GM18519 (cell line): ENCODE results near the gene TBC1D22A.

Experiments
- ATAC-seq: cut with Tn5 transposase; IDR thresholded peaks from one replicate; pipeline ENCODE4 v1.9.1; 2021; ENCODE audit warnings: mild to moderate bottlenecking, moderate library complexity; ENCODE audit not compliant: unreplicated experiment, low FRiP score

The TBC1D22A gene

GRCh38 chr22:47059701-47060161, 297.3 kb downstream of the TBC1D22A start:
- no peak for ATAC-seq

- no peak for ATAC-seq
Observed at GRCh38 chr22:47060718-47061117, 298.3 kb downstream of the TBC1D22A start.

DNA sequence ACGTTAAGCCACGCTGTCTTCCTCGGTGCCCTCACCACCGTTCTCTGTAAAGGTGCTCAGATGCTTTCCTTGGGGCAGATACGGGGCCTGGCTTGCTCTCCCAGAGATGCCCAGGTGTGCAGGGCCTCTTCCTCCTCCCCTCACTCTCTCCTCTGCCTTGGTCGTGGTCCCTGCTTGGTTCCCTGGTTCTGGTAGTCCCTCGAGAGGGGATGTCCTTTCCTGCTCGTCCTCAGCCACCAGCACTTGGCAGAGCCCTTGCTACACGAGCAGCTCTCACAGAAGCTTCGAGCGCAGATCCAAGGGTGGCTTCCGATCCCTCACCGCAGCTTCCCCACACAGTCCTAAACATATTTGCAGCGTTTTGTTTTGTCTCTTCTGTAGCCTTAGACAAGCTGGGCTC, 298.8 kb downstream of the TBC1D22A start:
- ATAC-seq = no peak

DNA sequence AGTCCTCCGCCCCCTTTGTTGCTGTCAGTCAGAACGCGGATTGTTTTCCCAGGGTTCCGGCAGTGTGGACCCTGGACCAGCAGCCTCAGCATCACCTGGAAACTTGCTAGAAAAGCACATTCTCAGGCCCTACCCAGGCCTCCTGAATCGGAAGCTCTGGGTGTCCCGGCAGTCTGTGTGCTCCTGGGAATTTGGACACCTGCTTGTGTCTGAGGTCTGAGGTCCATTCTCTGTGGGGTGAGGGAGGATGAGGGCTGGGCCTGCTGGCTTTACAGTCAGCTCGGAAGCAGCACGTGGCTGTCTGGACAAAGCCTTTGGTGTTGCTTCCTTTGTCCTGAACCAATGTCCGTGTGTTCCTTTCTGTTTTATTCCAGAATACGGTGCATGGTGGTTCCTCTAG, 299.7 kb downstream of the TBC1D22A start:
- no peak for ATAC-seq

- ATAC-seq = no peak
Observed at GRCh38 chr22:47063071-47063509, 300.6 kb downstream of the TBC1D22A start.

DNA sequence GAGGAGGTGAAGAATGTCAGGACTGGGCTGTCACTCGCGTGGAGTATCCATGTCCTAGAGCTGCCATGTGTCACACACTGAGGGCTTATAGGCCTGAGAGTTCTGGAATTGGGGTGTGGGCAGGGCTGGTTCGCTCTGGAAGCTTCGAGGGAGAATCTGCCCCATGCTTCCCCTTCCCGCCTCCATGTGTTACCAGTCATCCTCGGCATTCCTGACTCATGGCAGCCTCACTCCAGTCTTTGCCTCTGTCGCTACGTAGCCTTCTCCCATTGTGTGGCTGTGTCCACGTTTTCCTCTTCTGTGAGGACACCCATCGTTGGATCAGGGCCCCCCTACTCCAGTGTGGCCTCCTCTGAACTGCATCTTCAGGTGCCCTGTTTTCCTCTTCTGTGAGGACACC, 301.2 kb downstream of the TBC1D22A start:
- no peak for ATAC-seq

DNA sequence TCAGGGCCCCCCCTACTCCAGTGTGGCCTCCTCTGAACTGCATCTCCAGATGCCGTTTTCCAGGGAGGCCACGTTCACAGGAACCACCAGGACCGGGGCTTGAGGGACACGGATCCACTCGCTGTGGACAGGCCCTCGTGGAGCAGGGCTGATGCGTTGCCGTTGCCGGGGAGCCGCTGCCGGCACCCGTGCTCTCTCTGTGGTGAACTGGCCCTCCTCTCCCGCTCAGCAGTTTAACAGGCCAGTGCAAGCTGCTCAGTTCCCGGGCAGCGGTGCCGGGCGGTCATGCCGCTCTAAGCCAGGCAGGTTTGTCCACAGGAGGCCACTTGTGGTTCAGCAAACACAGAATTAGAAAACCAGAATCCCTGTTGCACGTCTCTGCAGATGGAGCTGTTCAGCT, 301.6 kb downstream of the TBC1D22A start:
- ATAC-seq = no peak

DNA sequence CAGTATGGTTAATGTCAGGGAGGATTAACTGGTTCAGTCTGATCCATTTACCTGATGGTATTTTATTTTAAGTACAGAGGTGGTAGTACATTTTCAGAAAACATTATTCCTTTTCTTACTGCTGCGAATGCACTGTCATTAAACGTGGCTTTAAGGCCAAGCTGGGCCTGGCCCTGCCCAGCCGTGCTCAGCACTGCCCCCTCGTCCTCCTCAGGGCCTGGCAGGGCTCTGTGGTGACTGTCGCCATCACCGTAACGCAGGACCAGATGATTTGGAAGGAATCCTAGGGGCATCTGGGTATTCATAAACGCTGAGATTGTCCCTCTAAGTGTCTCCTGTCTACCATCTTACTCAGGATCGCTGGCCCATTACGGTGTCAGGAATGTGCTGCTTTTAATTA, 302.0 kb downstream of the TBC1D22A start:
- no peak for ATAC-seq

DNA sequence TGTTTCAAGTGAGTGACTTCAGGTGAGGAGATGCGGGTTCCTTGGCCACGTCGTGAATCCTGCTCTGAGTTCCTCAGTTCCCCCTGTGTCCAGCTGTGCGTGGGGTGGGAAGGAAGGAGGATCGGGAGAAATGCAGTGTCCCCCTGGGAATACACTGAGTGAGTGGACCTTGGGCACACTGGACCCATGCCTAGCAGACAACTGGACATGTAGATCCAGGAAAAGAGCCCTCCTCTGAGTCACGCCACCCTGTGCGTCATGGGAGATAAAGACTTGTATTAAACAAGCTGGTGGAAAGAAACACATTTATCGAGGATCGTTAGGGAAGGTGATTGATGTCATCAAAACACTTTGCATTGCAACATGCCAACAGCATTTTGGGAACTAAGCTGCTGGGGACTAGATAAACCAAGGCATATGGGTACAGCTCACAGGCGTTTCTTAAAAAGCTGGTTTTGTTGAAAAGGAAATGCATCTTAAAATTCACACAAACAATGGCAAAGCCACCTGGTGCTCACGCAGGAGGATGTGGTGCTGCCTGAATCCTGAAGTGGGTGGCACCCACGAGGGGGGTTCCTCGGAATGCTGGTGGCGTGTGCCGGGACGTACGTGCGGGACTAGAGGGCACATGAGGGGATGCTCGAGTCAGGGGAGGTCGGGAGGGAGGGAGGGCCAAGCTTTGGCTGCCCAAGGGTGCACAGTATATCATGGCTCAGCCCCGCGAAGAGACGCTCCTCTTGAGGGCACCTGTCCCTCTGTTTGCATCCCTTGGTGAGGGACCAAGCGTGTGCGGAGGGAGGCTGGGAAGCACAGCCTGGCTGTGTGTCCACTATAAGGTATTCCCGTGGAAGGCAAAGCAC, 303.5 kb downstream of the TBC1D22A start:
- ATAC-seq = no peak

DNA sequence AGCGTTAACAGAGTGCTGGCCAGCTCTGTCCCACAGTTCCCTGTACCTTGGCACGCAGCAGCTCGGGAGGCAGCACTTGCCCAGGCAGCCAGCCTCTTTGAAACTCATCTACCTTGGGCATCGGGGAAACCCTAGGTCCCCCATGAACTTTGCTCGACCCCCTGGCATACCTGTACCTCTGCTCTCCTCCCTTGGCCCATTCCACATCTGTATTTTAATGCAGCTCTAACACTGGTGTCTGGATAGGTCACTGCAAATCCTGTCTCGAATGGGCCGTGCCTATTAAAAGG, 304.1 kb downstream of the TBC1D22A start:
- no peak for ATAC-seq

GRCh38 chr22:47067321-47067890, 305.0 kb downstream of the TBC1D22A start:
- no peak for ATAC-seq

- no peak for ATAC-seq
Observed at GRCh38 chr22:47067911-47068625, 305.6 kb downstream of the TBC1D22A start.

DNA sequence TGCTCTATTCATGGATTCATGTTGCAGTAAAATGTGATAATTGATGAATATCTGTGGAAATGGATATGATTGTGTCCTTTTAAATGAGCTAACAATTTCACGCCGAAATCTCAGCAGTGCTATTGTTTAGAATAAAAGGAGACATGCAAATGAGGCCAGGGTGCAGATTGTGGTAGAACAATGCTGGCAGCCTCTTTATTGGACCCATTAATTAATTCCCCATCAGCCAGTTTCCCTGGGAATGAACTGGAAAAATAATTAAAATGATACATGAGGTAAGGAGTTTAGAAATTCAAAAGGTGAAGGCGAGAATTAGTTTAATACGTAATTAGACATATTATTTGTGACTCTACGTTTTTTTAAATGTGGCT, 306.2 kb downstream of the TBC1D22A start:
- ATAC-seq = no peak

DNA sequence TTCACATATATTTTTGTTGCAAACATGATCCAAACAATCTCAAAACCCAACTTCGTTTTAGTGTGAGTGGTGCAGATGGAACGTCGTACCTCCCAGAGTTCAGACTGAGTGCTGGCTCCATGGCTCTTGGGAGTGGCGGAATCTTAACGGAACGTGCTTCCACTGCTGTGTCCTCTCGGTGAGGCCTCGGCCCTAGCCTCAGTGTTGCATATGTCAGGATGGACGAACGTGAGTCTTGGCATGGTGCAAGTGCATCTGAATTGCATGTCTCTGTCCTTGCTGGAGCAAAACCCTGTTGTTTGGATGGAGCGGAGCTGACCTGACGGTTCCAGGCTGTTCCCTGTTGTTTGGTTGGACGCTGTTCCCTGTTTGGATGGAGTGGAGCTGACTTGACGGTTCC, 306.8 kb downstream of the TBC1D22A start:
- ATAC-seq = no peak

GRCh38 chr22:47071078-47071806, 308.8 kb downstream of the TBC1D22A start:
- ATAC-seq = no peak

- ATAC-seq = no peak
Observed at GRCh38 chr22:47071807-47072641, 309.6 kb downstream of the TBC1D22A start.

- no peak for ATAC-seq
Observed at GRCh38 chr22:47072642-47072967, 310.2 kb downstream of the TBC1D22A start.

- no peak for ATAC-seq
Observed at GRCh38 chr22:47073075-47073474, 310.6 kb downstream of the TBC1D22A start.

DNA sequence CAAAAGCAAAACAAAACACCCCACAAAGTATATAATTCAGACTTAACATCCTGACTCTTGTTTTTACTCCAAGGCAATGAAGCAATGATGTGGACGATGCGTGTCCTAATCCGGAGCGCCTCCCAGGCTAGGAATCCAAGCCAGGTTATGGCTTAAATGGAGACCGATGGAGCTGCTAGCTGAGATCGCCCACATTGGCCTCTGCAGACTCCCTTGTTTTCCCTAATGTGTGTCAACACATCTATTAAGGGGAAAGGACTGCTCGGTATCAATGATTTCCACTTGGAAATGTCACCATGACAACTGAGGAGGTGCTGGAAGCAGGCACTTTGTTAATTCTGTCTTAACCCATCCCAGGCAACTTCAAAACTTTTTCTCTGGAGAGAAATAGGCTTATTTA, 311.7 kb downstream of the TBC1D22A start:
- no peak for ATAC-seq

DNA sequence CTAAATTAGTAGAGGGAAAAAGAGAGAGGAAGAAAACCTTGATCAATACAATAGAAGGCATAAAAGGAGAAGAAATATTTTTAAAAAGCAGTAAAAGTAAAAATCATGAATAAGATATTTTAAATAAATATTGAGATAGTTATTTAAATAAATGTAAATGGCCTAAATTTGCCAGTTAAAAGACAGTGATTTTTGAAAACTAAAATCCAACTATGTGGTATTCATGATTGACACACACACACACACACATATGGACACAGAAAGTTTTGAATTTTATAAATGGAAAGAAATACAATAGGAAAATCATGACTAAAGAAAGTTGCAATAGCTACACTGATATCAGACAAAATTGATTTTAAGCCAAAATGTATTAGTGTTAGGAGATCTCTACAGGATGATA, 313.1 kb downstream of the TBC1D22A start:
- ATAC-seq = no peak
